Upper lobe of left lung (tissue), 4 donors: Measurements from ENCODE around the gene CAST.

ENCODE experiments used
- POLR2A ChIP-seq, 4 donors: fragments of 450-650 bp; IDR thresholded peaks; one replicate each; pipeline ENCODE4 v1.5.1; 2016 to 2017; ENCODE audit warnings: antibody characterized with exemption in 4 of 4, mild to moderate bottlenecking in 2 of 4
- TF ChIP-seq, protein P1 (sequence below), 6 experiments: fragments of 450-650 bp in 4 of 6; fragments of 200-600 bp in 2 of 6; sonication (generic) in 2 of 6; IDR thresholded peaks; one replicate each; pipeline ENCODE4 v1.5.1; 2016 to 2019; ENCODE audit warnings: antibody characterized with exemption in 6 of 6

DNA sequence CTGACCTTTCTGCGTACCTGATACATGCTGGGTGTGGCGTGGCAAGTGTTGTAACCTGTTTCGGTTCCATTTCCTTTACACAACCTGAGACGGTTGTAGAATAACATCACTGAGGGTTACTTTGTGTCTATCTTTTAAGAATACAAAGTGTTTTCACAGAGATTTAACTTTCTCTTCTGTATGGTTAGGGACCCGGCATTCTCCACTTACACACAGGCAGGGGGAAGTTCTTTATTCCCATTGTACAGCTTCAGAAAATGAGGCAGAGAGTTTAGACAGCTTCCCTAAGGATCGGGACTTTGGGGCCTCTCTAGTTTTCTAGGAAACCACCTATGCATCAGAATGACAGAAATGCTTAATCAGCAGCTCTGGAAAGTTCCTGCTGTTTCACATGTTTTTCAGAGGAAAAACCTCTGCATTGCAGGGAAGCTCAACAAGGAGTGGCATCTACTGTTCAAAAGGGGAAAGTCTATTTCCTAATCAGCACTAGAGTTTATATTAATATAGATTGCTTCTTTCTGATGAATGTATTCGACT lies 41.3 kb downstream of the CAST start:
- TF ChIP-seq, protein P1, sequence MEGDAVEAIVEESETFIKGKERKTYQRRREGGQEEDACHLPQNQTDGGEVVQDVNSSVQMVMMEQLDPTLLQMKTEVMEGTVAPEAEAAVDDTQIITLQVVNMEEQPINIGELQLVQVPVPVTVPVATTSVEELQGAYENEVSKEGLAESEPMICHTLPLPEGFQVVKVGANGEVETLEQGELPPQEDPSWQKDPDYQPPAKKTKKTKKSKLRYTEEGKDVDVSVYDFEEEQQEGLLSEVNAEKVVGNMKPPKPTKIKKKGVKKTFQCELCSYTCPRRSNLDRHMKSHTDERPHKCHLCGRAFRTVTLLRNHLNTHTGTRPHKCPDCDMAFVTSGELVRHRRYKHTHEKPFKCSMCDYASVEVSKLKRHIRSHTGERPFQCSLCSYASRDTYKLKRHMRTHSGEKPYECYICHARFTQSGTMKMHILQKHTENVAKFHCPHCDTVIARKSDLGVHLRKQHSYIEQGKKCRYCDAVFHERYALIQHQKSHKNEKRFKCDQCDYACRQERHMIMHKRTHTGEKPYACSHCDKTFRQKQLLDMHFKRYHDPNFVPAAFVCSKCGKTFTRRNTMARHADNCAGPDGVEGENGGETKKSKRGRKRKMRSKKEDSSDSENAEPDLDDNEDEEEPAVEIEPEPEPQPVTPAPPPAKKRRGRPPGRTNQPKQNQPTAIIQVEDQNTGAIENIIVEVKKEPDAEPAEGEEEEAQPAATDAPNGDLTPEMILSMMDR (IDR thresholded peaks at IDR 0.05): no peak
- no peak for TF ChIP-seq POLR2A (IDR thresholded peaks at IDR 0.05)
